Fibroblast of mammary gland (primary cell): Measurements from ENCODE around the gene ADAM17.

ENCODE experiments used
- DNase-seq: peaks from one replicate; pipeline ENCODE4 v3.0.0-alpha.2; 2010; ENCODE audit warnings: low read depth
- H3K4me3 ChIP-seq: 2 replicates; pipeline ENCODE4 v1.5.1; 2011; ENCODE audit warnings: low read depth, mild to moderate bottlenecking, low read length, moderate library complexity; ENCODE audit not compliant: control insufficient read depth
- TF ChIP-seq, protein P1 (sequence below): conservative IDR thresholded peaks from 2 replicates; pipeline ENCODE4 v1.5.1; 2011; ENCODE audit warnings: low read depth, low read length, inconsistent platforms; ENCODE audit not compliant: control insufficient read depth, insufficient read depth

ADAM17 gene

DNA sequence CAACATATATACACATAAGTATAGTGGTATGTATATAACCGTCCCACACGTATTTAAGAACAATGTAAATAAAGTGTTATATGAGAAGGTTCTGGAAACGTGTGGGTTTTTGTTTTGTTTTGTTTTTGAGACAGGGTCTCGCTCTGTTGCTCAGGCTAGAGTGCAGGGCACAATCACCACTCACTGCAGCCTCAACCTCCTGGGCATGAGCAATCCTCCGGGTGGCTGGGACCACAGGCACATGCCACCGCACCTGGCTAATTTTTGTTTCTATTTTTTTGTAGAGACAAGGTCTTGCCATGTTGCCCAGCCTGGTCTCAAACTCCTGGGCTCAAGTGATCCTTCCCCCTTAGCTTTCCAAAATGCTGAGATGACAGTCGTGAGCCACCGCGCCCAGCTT, 6.2 kb downstream of the ADAM17 start:
- no peak overlapping the region for H3K4me3 ChIP-seq
- TF ChIP-seq, protein P1, sequence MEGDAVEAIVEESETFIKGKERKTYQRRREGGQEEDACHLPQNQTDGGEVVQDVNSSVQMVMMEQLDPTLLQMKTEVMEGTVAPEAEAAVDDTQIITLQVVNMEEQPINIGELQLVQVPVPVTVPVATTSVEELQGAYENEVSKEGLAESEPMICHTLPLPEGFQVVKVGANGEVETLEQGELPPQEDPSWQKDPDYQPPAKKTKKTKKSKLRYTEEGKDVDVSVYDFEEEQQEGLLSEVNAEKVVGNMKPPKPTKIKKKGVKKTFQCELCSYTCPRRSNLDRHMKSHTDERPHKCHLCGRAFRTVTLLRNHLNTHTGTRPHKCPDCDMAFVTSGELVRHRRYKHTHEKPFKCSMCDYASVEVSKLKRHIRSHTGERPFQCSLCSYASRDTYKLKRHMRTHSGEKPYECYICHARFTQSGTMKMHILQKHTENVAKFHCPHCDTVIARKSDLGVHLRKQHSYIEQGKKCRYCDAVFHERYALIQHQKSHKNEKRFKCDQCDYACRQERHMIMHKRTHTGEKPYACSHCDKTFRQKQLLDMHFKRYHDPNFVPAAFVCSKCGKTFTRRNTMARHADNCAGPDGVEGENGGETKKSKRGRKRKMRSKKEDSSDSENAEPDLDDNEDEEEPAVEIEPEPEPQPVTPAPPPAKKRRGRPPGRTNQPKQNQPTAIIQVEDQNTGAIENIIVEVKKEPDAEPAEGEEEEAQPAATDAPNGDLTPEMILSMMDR: no peak
- DNase-seq: no peak

DNA sequence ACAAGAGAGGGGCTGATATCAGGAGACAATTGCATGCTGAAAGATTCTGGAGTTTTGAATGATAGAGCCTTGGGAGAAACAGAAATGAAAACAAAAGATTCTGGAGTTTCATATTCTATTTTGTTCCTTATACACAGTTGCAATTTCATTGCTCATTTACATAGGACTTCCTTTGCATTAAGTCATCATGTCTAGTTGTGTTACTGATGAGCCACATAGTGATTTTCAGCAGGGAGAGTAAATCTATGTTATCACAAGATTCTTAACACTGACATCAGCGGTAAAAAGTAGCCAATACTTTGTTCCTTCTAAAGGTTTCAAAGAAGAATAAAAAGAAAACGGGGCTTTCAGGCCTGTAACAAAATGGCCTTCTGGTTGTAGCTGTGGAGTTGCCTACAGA, 7.1 kb downstream of the ADAM17 start:
- peak; percentile 40 for DNase-seq

DNA sequence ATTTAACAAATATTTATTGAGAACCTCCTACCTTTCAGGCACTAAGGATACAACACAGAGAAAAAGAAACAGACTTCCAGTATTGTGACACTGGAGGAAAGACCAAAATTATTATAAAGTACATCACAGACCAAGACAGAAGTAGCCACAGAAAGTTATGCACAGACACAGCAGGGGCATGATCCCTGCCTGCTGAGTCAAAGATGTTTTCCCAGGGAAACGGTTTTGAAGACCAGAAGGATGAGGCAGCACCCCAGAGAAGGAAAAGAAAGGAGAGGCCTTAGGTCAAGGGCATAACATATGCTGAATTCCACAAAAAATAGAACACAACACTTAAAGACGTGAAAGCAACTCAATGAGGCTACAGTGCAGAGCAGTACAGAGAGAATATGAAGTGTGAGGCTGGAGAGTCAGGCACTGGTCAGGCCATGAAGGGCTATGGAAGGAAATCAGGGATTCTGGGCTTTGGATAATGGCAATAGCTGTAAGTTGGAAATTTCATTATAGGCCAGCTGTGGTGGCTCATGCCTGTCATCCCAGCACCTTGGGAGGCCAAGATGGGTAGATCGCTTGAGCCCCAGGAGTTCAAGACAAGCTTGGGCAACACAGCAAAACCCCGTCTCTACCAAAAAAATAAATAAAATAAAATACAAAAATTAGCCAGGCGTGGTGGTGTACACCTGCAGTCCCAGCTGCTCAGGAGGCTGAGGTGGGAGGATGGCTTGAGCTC, 8.2 kb downstream of the ADAM17 start:
- peak; percentile 62 for DNase-seq
- TF ChIP-seq, protein P1: no peak
- no peak overlapping the region for H3K4me3 ChIP-seq

More for the DNA sequence above, 7.1 kb downstream of the ADAM17 start:
- TF ChIP-seq, protein P1: no peak
- no peak overlapping the region for H3K4me3 ChIP-seq

DNA sequence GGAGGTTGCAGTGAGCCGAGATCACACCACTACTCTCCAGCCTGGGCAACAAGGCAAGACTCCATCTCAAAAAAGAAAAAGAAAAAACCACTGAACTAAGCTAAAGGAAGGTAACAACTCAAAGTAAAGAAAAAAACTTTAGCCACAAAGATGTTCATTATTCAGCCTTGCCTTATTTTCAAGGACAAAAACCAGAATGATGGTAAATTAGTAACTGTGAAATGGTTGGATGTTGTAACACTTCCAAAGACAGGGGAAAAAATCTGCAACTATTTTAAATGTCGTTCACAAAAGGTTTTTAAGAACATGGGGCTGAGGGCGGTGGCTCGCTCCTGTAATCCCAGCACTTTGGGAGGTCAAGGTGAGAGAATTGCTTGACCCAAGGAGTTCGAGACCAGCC, 10.1 kb downstream of the ADAM17 start:
- H3K4me3 ChIP-seq: no peak overlapping the region
- DNase-seq: no peak
- TF ChIP-seq, protein P1: no peak

DNA sequence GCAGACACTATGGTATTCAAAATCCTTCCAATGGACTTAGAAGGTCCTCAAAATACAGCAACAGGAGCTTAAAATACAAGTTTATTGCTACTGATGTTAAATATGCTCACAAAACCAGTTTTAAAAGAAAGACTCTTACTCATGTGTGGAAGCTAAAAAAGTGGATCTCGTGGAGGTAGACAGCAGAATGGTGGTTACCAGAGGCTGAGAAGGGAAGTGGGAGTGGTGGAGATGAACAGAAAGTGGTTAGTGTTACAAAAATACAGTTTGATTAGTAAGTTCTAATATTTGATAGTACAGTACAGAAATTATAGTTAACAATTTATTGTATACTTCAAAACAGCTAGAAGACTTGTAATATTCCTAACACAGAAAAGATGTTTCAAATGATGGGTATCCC, 12.1 kb downstream of the ADAM17 start:
- H3K4me3 ChIP-seq: no peak overlapping the region
- DNase-seq: no peak
- TF ChIP-seq, protein P1: no peak

DNA sequence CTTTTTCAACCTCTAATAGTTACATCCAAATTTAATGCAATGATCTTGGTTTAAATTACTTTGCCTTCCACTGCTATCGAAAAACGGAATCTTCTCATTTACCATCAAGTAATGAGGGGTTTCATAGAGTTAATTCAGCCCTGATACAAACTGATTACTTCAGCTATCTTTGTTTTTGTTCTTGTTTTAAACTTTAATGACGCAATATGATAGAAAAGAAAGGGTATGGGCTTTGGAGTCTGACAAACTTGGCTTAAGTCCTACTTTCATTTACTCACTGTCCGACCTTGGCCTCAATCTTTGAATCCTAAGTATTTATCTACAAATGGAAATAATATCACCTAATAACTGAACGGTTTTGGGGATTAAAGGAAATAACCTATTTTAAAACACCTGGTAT, 16.1 kb downstream of the ADAM17 start:
- peak overlapping the region; percentile 22 for H3K4me3 ChIP-seq
- peak; percentile 85 for DNase-seq
- TF ChIP-seq, protein P1: no peak
